Lower leg skin (tissue), 3 donors: Measurements from ENCODE around the gene EFCAB11.

ENCODE experiments used
- CTCF ChIP-seq, 3 donors: fragments of 450-650 bp; IDR thresholded peaks; one replicate each; pipeline ENCODE4 v1.5.1; 2016; ENCODE audit warnings: antibody characterized with exemption in 3 of 3, mild to moderate bottlenecking in 3 of 3, moderate library complexity in 2 of 3
- POLR2A ChIP-seq, 2 donors: fragments of 450-650 bp; IDR thresholded peaks; one replicate each; pipeline ENCODE4 v1.6.1; 2016 to 2017; ENCODE audit warnings: antibody characterized with exemption in 2 of 2, mild to moderate bottlenecking in 1 of 2, moderate library complexity in 1 of 2

- no peak for TF ChIP-seq CTCF (IDR thresholded peaks at IDR 0.05)
- no peak for TF ChIP-seq POLR2A (IDR thresholded peaks at IDR 0.05)
These were observed 64.9 kb downstream of the EFCAB11 start for GRCh38 chr14:89889626-89890025.
